ENCODE measurements around the gene DEAF1.
"Not testable (repeated sequence)": the region's sequence is repeated elsewhere in the genome, so short reads cannot be mapped to it uniquely, and the experiment has no call there.

DNA sequence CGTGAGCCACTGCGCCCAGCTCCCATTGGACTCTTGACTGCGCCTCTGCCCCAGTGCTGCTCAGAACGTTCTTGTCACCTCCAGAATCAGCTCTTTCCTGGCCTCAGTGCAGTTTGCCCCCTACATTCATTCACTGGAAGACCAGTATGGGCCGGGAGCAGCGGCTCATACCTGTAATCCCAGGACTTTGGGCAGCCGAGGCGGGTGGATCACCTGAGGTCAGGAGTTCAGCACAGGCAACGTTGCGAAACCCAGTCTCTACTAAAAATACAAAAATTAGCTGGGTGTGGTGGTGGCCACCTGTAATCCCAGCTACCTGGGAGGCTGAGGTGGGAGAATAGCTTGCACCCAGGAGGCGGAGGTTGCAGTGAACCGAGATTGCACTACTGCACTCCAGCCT, 40.6 kb downstream of the DEAF1 start:
- TF ChIP-seq, protein P1, sequence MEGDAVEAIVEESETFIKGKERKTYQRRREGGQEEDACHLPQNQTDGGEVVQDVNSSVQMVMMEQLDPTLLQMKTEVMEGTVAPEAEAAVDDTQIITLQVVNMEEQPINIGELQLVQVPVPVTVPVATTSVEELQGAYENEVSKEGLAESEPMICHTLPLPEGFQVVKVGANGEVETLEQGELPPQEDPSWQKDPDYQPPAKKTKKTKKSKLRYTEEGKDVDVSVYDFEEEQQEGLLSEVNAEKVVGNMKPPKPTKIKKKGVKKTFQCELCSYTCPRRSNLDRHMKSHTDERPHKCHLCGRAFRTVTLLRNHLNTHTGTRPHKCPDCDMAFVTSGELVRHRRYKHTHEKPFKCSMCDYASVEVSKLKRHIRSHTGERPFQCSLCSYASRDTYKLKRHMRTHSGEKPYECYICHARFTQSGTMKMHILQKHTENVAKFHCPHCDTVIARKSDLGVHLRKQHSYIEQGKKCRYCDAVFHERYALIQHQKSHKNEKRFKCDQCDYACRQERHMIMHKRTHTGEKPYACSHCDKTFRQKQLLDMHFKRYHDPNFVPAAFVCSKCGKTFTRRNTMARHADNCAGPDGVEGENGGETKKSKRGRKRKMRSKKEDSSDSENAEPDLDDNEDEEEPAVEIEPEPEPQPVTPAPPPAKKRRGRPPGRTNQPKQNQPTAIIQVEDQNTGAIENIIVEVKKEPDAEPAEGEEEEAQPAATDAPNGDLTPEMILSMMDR (IDR thresholded peaks at IDR 0.05 in 2 of 3, conservative IDR thresholded peaks at IDR 0.05 in 1 of 3; ENCODE audit: insufficient read depth in 2 of 3, low read depth in 1 of 3, low read length in 3 of 3), result not testable (repeated sequence)
- TF ChIP-seq NR3C1 (CRISPR knock-in tag; IDR thresholded peaks at IDR 0.05); PBX2 (CRISPR knock-in tag; IDR thresholded peaks at IDR 0.05; ENCODE audit: low read depth); PBX2 (tag; conservative IDR thresholded peaks at IDR 0.05; ENCODE audit: low read depth): not testable (repeated sequence)
- TF ChIP-seq, protein P2, sequence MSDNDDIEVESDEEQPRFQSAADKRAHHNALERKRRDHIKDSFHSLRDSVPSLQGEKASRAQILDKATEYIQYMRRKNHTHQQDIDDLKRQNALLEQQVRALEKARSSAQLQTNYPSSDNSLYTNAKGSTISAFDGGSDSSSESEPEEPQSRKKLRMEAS (CRISPR knock-in tag; IDR thresholded peaks at IDR 0.05), result not testable (repeated sequence)
